ENCODE measurements around the gene EIF6.
"Not testable (repeated sequence)": the region's sequence is repeated elsewhere in the genome, so short reads cannot be mapped to it uniquely, and the experiment has no call there.

EIF6 gene

GRCh38 chr20:35277531-35278395, 6.8 kb downstream of the EIF6 start, which contains the start of gene MMP24OS:
TSS of gene MMP24OS (minus strand) at chr20:35278122. CDS start at chr20:35277929, 193 bp downstream.
- DNase-seq = peak; percentile 97

GRCh38 chr20:35277127-35277526, 7.4 kb downstream of the EIF6 start:
- DNase-seq = no peak

GRCh38 chr20:35276408-35276807, 8.2 kb downstream of the EIF6 start:
- no peak for DNase-seq

- DNase-seq = no peak
Measured at GRCh38 chr20:35275741-35276251, 8.8 kb downstream of the EIF6 start.

DNA sequence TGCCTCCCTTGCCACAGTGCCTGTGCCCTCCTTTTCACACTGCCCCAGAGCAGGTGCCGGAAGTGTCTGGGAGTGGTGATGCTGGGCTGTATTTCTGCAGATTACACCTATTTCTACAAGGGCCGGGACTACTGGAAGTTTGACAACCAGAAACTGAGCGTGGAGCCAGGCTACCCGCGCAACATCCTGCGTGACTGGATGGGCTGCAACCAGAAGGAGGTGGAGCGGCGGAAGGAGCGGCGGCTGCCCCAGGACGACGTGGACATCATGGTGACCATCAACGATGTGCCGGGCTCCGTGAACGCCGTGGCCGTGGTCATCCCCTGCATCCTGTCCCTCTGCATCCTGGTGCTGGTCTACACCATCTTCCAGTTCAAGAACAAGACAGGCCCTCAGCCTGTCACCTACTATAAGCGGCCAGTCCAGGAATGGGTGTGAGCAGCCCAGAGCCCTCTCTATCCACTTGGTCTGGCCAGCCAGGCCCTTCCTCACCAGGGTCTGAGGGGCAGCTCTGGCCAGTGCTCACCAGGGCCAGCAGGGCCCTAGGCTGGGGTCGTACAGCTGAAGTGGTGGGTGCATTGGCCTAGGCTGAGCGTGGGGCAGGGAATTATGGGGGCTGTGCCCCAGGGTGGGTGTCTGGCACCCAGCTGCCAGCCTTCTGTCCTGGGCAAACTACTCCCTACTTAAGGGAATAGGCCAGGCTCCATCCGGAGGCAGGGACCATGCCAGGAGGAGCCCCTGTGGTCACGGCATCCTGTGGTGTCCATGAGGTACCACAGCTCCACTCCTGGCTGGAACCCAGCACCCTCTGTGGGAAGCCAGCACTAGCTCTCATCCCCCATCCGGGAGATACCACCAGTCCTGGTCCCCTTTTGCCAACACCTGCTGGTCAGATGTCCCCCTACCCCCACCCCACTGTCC, 10.1 kb downstream of the EIF6 start:
- no peak for DNase-seq

DNA sequence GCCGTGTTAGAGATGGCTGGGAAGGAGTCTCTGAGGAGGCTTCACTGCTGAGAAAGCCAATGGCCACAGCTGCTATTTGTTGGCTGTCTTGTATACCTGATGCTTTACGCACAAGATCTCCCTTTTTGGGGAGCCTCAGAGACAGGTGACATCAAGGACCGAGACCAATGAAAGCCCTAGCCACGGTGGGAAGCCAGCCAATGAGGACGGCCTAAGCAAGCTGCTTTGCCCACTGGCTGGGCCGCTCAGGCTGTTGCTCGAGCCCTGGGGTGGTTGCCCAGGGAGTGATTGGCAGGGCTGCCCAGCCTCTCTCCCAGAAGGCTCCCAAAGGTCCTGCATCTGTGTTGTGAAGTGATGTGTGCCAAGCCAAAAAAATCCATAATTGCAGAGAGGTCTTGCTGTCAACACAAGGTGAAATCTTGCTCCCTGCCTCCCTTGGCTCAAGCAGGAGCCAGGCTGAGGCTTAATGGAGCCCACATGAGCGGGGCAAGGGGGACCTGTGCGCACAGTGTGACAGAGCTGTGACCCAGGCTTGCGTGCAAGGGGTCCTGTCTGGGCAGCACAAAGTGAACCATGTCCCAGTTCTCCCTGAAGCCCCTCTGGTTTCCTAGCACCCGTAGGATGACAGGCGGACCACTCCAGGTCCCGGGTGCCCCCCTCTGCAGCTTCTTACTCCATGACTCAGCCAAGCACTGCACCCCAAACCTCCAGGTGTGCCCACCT, 11.0 kb downstream of the EIF6 start:
- DNase-seq = peak; percentile 31

GRCh38 chr20:35271904-35272303, 12.7 kb downstream of the EIF6 start:
- no peak for DNase-seq

GRCh38 chr20:35271073-35271882, 13.3 kb downstream of the EIF6 start:
- no peak for DNase-seq

DNA sequence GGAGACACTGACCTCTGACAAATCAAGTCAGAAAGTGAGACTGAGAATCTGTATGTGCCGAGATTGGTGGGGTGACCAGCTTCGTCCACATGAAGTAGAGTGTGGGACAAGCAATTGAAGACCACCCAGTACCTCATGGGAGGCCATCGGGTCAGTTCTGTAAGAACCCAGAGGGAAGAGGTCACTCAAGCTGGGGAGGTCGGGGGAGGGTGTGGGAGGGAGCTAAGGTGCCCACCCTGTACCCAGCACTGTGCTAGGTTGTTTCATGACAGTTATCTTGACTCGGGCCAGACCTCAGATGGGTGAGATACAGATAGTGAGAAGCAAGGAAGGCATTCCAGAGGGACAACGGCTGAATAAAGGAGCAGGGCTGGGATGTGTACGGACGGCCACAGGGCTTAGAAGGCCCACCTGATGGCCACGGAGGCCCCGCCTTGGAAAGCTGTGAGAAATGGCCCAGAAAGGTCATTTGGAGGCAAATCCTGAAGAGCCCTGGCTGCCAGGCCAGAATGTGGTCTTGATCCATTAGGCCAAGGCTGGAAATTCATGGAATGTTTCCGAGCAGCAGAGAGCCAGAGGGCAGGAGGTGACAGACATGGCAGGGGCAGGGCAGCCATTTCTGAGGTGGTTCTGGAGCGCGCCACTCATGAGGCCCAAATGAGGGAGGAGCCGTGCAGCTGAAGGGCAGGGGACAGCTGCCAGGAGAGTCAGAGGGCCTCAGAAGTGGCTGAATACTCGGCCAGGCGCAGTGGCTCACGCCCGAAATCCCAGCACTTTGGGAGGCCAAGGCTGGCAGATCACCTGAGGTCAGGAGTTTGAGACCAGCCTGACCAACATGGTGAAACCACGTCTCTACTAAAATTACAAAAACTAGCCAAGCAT, 14.3 kb downstream of the EIF6 start:
- no peak for DNase-seq

GRCh38 chr20:35269055-35269781, 15.4 kb downstream of the EIF6 start:
- DNase-seq = peak; percentile 83

- DNase-seq = no peak
Measured at GRCh38 chr20:35267092-35267491, 17.5 kb downstream of the EIF6 start.

DNA sequence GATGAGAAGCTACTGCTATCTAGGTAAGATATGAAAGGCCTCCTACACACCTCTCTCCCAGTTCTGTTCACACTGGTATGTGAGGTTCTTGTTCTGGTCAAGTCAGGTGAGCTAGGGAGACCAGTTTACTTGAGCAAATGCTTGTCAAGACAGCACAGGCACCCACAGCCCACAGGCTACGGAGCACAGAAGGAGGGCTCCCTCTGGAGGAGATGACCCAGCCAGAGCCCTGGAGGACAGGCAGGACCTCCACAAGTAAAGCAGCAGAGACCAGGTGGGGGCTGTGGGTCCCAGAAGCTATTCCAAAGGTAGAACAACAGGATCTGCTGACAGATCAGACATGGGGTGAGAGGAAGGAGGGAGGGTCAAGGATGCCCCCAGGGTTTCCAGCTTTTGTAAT, 19.8 kb downstream of the EIF6 start:
- peak; percentile 76 for DNase-seq

- peak; percentile 85 for DNase-seq
Measured at GRCh38 chr20:35263532-35264341, 20.8 kb downstream of the EIF6 start.

DNA sequence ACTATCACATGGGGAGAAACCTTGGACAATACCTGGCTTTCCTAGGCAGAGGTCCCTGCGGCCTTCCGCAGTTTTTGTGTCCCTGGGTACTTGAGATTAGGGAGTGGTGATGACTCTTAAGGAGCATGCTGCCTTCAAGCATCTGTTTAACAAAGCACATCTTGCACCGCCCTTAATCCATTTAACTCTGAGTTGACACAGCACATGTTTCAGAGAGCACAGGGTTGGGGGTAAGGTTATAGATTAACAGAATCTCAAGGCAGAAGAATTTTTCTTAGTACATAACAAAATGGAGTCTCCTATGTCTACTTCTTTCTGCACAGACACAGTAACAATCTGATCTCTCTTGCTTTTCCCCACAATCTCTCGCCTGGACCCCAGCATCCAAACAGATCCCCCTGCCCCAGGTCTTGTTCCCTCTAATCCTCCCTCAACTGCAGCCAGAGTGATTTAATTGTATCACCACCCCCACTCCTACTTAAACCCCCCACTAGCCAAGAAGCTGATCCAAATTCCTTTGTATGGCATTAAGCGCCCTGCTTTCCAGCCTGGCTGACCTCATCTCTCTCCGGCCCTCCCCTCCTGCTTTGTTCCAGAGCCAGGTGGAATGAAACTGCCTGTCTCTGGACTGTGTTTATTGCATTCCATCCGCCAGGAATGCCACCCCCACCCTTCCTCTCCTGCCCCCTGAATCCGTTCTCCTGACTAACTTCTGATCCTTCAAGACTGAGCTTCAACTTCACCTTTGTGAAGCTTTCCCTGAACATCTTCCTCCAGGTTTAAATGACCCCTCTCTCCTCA, 21.6 kb downstream of the EIF6 start:
- peak; percentile 99 for DNase-seq

DNA sequence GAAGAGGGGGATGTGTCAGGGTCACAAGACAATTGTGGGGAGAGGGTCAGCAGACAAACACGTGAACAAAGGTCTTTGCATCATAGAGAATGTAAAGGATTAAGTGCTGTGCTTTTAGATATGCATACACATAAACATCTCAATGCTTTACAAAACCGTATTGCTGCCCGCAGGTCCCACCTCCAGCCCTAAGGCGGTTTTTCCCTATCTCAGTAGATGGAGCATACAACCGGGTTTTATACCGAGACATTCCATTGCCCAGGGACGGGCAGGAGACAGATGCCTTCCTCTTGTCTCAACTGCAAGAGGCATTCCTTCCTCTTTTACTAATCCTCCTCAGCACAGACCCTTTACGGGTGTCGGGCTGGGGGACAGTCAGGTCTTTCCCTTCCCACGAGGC, 22.3 kb downstream of the EIF6 start:
- not testable (repeated sequence) for DNase-seq

DNA sequence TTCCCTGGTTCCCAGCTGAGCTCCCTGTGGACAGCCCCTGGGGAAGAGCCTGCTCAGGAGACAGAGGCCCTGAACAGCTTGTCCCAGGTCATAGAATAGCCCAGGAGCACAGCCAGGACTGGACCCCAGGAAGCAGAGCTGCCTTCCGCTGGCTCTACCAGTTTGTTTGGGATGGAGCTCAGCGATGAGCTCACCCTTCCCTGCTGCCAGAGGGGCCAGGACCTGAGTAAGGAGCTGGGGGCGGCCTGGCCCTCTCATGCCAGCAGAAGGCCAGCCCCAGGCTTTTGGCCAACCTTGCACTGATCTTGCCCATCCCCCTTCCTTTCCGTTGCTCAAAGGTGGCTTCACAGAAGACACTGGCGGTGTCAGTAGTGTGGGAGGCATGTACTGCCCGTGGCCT, 24.1 kb downstream of the EIF6 start:
- no peak for DNase-seq

DNA sequence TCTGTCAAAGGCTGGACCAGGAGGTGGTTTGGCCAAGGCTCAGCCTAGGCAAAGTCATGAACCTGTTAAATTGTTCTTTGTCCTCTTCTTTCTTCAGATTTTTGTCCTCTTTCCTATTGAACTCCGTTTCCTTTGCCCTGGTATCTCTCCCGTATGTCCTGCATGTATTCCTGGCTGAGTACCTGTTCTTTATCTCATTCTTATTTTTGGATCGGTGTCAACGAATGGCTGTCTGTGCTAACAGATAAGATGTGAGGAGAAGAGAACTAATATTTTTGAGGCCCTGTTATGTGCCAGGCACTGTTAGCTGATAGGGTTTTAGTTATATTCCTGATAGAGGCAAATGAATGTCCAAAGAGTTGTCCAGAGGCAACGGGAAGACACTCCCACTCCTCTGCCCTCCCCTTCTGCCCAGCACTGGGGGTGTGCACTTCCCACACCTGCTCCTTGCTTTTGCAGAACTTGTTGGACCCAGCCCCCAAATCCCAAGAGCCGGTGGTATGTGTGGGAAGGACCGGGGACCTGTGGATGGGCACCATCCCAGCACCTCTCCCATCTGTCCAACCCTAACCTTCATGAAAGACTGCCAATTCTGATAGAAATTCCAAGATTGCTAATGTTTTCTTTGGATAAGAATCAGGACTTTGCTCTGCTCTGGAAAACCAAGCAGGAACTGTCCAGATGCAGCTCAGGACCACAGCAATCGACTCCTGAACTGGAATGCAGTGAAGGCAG, 27.2 kb downstream of the EIF6 start:
- DNase-seq = no peak
